HG03520 (cell line): ENCODE results near the gene FAM83E.
"Not testable (repeated sequence)": the region's sequence is repeated elsewhere in the genome, so short reads cannot be mapped to it uniquely, and the experiment has no call there.

Experiments used
- ATAC-seq: cut with Tn5 transposase; IDR thresholded peaks from one replicate; pipeline ENCODE4 v1.9.1; 2021; ENCODE audit warnings: mild to moderate bottlenecking, moderate library complexity; ENCODE audit not compliant: unreplicated experiment

FAM83E gene

DNA sequence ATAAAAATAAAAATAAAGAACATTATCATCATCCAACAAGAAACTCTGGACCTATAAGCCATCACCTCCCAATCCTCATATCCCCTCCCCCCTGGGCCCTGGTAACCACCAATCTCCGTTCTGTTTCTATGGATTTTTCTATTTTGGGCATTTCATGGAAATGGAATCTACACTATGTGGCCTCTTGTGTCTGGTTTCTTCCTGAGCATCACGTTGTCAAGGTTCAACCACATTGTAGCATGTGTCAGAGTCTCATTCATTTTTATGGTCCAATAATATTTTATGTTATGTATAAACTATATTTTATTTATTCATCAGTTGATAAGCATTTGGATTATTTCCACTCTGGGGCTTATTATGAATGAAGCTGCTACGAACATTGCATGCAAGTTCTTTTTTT lies 36.0 kb downstream of the FAM83E start:
- no peak for ATAC-seq

DNA sequence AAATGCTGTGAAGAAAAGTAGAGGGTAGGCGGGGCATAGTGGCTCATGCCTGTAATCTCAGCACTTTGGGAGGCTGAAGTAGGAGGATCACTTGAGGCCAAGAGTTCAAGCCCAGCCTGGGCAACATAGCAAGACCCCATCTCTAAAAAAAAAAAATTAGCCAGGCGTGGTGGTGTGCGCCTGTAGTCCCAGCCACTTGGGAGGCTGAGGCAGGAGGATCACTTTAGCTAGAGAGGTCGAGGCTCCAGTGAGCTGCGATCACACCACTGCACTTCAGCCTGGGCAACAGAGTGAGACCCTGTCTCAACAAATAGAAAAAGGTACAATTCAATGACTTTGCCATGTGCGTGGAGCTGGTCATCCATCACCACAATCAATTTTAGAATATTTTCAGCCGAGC lies 37.0 kb downstream of the FAM83E start:
- ATAC-seq: not testable (repeated sequence)

DNA sequence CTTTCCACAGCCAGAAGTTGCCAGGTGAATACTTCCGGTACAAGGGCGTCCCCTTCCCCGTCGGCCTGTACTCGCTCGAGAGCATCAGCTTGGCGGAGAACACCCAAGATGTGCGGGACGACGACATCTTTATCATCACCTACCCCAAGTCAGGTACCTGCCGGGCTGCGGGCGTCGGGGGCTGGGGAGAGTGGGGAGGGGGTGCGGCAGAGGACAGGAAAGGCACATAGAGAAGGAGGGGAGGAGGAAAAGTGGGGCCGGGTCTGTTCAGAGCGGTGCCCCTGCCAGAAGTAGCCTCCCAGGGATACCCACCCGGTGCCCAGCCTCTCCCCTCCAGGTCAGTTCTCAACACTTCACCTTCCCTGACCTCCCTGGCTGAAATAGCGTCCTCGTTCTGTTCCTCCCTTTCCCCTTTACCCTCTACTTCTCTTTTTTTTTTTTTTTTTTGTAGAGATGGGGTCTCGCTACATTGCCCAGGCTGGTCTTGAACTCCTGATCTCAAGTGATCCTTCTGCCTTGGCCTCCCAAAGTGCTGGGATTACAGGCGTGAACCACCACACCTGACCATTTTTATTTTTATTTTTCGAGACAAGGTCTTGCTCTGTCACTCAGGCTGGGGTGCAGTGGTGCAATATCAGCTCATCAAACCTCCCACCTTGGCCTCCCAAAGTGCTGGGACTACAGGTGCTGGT lies 38.8 kb downstream of the FAM83E start:
- no peak for ATAC-seq

DNA sequence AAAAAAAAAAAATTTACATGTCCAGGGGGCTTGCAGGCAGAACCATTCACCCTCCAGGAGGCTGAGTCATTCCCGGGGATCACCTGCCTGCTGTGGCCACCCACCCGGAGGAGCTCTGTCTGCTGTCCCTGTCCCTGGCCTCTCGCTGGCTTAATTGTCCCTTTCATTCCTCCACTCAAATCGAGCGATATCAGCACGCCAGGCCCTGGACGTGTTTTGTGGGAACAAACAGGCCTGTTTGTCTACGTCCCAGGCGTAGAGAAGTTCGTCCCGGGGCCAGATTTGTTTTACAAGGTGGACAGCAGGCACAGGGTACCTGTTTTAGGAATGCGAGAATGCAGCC lies 41.7 kb downstream of the FAM83E start:
- no peak for ATAC-seq

DNA sequence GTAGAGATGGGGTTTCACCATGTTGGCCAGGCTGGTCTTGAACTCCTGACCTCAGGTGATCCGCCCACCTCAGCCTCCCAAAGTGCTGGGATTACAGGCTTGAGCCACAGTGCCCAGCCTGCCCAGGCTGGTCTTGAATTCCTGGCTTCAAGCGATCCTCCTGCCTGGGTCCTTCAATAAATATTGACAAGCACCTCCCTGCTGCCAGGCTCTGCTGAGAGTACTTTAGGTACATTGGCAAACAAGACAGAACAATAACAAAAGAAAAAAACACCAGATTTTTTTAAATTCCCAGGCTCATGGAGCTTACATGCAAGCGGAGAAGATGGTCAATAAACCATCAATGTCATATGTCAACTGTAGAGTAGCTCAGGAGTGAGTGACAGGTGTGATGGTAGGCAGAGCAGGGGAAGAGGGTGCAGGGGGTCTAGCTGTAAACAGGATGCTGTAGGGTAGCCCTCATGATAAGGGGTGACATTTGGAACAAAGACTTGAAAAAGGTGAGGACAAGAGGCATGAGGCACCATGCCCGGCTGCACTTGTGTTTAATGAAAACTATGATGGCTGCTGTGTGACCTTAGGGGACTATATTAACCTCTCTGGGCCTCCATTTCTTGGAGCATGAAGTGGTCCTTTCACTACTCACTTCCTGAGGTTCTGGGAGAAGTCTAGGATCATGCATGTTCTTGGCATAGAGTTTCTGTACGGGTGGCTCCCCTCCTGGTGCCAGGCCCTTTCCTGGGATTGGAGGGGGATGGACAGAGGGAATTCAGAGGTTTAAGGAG lies 43.3 kb downstream of the FAM83E start:
- ATAC-seq: no peak

DNA sequence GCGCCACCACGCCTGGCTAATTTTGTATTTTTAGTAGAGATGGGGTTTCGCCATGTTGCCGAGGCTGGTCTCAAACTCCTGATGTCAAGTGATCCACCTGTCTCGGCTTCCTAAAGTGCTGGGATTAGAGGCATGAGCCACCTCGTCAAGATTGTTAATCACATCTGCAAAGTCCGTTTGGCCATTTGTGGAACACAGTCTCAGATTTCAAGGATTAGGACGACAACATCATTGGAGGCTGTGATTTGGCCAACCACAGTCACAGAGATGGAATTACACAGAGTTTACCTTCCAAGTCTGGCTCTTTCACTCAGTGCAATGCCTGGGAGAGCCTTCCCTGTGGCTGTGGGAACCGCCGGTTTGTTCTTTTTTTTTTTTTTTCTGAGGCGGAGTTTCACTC lies 45.1 kb downstream of the FAM83E start:
- ATAC-seq: no peak

DNA sequence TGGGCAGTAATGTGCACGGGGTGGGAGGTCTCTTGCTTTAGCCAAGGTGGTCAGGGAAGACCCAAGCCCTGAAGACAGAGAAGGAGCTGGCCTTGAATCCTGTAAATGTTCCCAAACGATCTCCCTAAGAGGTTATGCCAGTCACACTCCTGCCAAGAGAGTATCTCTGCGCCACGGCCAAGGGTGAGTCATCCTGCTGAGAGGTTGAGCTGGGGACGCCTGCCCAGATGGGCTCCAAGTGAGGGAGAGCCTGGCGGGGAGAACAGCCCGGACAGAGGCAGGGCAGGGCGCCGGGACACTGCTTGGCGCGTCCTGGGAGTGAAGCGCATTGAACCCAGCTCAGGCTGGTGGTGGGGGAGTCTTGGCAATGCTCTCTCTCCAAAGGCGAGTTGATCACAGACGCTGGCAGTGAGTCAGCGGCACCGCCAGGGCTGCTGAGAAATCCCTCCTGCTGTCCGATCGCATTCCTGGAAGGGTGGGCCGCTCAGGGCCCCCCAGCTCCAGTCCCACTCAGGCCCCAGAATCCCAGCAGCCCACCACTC lies 46.5 kb downstream of the FAM83E start:
- ATAC-seq: no peak

DNA sequence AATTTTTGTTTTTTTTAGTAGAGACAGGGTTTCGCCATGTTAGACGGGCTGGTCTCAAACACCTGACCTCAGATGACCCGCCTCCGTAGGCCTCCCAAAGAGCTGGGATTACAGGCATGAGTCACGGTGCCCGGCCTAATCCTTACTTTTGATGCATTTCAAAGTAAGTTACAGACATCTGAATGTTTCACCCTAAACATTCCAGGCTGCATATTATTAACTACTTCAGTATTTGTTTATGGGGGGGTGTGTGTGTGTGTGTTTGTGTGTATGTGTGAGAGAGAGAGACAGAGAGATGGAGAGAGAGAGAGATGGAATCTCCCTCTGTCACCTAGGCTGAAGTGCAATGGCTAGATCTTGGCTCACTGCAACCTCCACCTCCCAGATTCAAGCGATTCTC lies 49.8 kb downstream of the FAM83E start:
- no peak for ATAC-seq
